Measurements from ENCODE around the gene SPATS2. TPM values are rescaled to one million over a fixed set of nuclear protein-coding genes. Genes with fewer than 3 reads are reported as not detected.

SPATS2 gene
- total and polyA plus RNA-seq, 10 of the 15 experiments (the other 5 are each of a cell fraction or from before 2014, with no cell fraction given): 9.0 to 54.2 (median 27.5) TPM

DNA sequence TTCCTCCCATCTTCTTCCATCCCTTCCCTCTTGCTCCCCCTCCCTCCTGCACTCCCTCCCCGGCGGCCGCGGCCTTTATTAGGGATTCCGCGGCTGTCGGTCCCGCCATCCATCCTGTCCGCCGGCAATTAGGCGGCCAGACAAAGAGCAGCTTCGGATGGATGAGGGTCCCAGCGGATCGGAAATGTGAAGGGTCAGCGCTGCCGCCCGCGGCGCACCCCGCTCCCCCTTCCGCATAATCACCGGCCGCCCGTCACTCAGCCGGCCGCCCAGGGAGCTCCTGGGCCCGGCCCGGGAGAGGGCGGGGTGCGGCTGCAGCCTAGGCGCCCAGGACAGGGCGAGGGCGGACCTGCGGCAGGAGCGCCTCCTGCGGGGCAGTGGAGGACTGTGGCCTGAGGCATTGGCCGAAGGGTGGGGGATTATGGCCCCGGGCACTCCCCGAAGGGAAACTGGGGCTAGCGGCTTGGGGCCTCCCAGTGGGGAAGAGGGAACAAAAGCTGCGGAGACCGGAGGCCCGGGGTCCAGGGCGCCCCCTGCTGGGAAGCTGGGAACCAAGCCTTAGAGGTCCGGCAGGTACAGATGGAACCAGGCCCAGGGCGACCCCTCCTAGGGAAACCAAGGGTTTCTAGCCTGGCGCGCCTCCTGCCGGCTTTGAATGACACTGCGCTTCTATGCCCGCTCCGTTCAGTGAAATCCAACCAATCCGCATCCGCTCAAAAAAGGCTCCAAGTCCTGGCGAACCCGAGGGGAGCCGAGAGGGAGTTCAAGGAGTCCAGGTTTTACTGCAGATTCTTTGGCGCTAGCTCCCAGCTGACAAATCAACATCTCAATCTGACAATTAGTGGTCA, 25.0 kb upstream of the SPATS2 start (continued):
- TF ChIP-seq, protein P1, sequence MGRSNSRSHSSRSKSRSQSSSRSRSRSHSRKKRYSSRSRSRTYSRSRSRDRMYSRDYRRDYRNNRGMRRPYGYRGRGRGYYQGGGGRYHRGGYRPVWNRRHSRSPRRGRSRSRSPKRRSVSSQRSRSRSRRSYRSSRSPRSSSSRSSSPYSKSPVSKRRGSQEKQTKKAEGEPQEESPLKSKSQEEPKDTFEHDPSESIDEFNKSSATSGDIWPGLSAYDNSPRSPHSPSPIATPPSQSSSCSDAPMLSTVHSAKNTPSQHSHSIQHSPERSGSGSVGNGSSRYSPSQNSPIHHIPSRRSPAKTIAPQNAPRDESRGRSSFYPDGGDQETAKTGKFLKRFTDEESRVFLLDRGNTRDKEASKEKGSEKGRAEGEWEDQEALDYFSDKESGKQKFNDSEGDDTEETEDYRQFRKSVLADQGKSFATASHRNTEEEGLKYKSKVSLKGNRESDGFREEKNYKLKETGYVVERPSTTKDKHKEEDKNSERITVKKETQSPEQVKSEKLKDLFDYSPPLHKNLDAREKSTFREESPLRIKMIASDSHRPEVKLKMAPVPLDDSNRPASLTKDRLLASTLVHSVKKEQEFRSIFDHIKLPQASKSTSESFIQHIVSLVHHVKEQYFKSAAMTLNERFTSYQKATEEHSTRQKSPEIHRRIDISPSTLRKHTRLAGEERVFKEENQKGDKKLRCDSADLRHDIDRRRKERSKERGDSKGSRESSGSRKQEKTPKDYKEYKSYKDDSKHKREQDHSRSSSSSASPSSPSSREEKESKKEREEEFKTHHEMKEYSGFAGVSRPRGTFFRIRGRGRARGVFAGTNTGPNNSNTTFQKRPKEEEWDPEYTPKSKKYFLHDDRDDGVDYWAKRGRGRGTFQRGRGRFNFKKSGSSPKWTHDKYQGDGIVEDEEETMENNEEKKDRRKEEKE (IDR thresholded peaks at IDR 0.05): no peak
- TF ChIP-seq KLF5 (IDR thresholded peaks at IDR 0.05; ENCODE audit: partially characterized antibody) (no peak), ZNF217 (IDR thresholded peaks at IDR 0.05) (0 out of 2 replicates have a peak, but pooled peaks have one; percentile 52), MEF2B (IDR thresholded peaks at IDR 0.05; ENCODE audit: partially characterized antibody, poor library complexity, severe bottlenecking) (no peak), IKZF1 (conservative IDR thresholded peaks at IDR 0.05) (peak; percentile 44; the same call in 1 of the 2 replicates), IRF4 (IDR thresholded peaks at IDR 0.05; ENCODE audit: low read depth, low read length) (no peak), KAT2A (conservative IDR thresholded peaks at IDR 0.05; ENCODE audit: control insufficient read depth, low read depth, low read length) (no peak), ZNF24 (IDR thresholded peaks at IDR 0.05) (no peak), TBL1XR1 (IDR thresholded peaks at IDR 0.05; ENCODE audit: low read depth, low read length) (no peak), SIX5 (IDR thresholded peaks at IDR 0.05; ENCODE audit: low read depth, low read length, severe bottlenecking) (no peak), ZBED1 (IDR thresholded peaks at IDR 0.05; ENCODE audit: borderline replicate concordance) (no peak), SUPT20H (IDR thresholded peaks at IDR 0.05; ENCODE audit: borderline replicate concordance, control insufficient read depth, low read depth, low read length) (no peak), FOXK2 (IDR thresholded peaks at IDR 0.05) (no peak), EGR1 (IDR thresholded peaks at IDR 0.05; ENCODE audit: borderline replicate concordance in 1 of 2, low read depth in 2 of 2, low read length in 2 of 2) (no peak), CREB1 (IDR thresholded peaks at IDR 0.05; ENCODE audit: low read depth) (no peak)
- TF ChIP-seq, protein P2, sequence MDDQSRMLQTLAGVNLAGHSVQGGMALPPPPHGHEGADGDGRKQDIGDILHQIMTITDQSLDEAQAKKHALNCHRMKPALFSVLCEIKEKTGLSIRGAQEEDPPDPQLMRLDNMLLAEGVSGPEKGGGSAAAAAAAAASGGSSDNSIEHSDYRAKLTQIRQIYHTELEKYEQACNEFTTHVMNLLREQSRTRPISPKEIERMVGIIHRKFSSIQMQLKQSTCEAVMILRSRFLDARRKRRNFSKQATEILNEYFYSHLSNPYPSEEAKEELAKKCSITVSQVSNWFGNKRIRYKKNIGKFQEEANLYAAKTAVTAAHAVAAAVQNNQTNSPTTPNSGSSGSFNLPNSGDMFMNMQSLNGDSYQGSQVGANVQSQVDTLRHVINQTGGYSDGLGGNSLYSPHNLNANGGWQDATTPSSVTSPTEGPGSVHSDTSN (IDR thresholded peaks at IDR 0.05; ENCODE audit: insufficient replicate concordance, low read depth, low read length): peak; percentile 60
- TF ChIP-seq, protein P3, sequence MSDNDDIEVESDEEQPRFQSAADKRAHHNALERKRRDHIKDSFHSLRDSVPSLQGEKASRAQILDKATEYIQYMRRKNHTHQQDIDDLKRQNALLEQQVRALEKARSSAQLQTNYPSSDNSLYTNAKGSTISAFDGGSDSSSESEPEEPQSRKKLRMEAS (IDR thresholded peaks at IDR 0.05; ENCODE audit: low read depth, low read length): no peak
- TF ChIP-seq, protein P4, sequence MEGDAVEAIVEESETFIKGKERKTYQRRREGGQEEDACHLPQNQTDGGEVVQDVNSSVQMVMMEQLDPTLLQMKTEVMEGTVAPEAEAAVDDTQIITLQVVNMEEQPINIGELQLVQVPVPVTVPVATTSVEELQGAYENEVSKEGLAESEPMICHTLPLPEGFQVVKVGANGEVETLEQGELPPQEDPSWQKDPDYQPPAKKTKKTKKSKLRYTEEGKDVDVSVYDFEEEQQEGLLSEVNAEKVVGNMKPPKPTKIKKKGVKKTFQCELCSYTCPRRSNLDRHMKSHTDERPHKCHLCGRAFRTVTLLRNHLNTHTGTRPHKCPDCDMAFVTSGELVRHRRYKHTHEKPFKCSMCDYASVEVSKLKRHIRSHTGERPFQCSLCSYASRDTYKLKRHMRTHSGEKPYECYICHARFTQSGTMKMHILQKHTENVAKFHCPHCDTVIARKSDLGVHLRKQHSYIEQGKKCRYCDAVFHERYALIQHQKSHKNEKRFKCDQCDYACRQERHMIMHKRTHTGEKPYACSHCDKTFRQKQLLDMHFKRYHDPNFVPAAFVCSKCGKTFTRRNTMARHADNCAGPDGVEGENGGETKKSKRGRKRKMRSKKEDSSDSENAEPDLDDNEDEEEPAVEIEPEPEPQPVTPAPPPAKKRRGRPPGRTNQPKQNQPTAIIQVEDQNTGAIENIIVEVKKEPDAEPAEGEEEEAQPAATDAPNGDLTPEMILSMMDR (IDR thresholded peaks at IDR 0.05 in 2 of 3, conservative IDR thresholded peaks at IDR 0.05 in 1 of 3; ENCODE audit: control insufficient read depth in 2 of 3, extremely low read depth in 1 of 3, insufficient read depth in 1 of 3, low read depth in 3 of 3, low read length in 3 of 3): peak; percentile 72 to 91 (median 91)
- TF ChIP-seq, protein P5, sequence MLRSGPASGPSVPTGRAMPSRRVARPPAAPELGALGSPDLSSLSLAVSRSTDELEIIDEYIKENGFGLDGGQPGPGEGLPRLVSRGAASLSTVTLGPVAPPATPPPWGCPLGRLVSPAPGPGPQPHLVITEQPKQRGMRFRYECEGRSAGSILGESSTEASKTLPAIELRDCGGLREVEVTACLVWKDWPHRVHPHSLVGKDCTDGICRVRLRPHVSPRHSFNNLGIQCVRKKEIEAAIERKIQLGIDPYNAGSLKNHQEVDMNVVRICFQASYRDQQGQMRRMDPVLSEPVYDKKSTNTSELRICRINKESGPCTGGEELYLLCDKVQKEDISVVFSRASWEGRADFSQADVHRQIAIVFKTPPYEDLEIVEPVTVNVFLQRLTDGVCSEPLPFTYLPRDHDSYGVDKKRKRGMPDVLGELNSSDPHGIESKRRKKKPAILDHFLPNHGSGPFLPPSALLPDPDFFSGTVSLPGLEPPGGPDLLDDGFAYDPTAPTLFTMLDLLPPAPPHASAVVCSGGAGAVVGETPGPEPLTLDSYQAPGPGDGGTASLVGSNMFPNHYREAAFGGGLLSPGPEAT (IDR thresholded peaks at IDR 0.05; ENCODE audit: low read depth): no peak
